ENCODE data around the gene KHDC1L. TPM values are rescaled to one million over a fixed set of nuclear protein-coding genes. Genes with fewer than 3 reads are reported as not detected.

Gene KHDC1L
- polyA plus RNA-seq, 2 of the 4 experiments (the other 2 are of a cell fraction): 0.31 to 0.49 TPM

- Histone ChIP-seq H3K4me1 (no peaks in the 10 kb centered on the region), H3K9me3 (no peaks in the 10 kb centered on the region), H3K4me3 (no peak overlapping the region), H3K27ac (no peak overlapping the region), H3K4me2 (no peak overlapping the region)
- DNase-seq (ENCODE audit: low read depth in 1 of 2, low spot score in 1 of 2) (no peak), ATAC-seq (no peak), FAIRE-seq (no peak)
- WGBS (ENCODE audit: missing lambda C conversion rate): 90% methylated on average over 1 of the region's 1 CpG
- POLR2A ChIA-PET: no interaction called here
- TF ChIP-seq HMGXB4 (CRISPR knock-in tag; IDR thresholded peaks at IDR 0.05; ENCODE audit: borderline replicate concordance) (no peak), ZNF302 (CRISPR knock-in tag; IDR thresholded peaks at IDR 0.05) (no peak), ELK1 (IDR thresholded peaks at IDR 0.05; ENCODE audit: low read depth, low read length) (no peak), HOXB13 (CRISPR knock-in tag; IDR thresholded peaks at IDR 0.05; ENCODE audit: low read depth) (no peak), POLR2AphosphoS2 (conservative IDR thresholded peaks at IDR 0.05; ENCODE audit: low read length) (no peak), FOSL2 (IDR thresholded peaks at IDR 0.05) (no peak), FOSL2 (CRISPR knock-in tag; IDR thresholded peaks at IDR 0.05) (no peak), POLR2A (IDR thresholded peaks at IDR 0.05; ENCODE audit: low read length) (no peak), BCL3 (IDR thresholded peaks at IDR 0.05) (no peak), TFCP2L1 (CRISPR knock-in tag; IDR thresholded peaks at IDR 0.05) (no peak), SMC3 (IDR thresholded peaks at IDR 0.05) (no peak), ZSCAN20 (CRISPR knock-in tag; IDR thresholded peaks at IDR 0.05) (no peak), NFE2L2 (conservative IDR thresholded peaks at IDR 0.05; ENCODE audit: low read length) (no peak), KDM5A (IDR thresholded peaks at IDR 0.05) (no peak), GATA3 (IDR thresholded peaks at IDR 0.05; ENCODE audit: borderline replicate concordance) (no peak), BHLHE40 (IDR thresholded peaks at IDR 0.05; ENCODE audit: low read depth, low read length) (no peak), RFX5 (IDR thresholded peaks at IDR 0.05) (no peak), RARB (CRISPR knock-in tag; IDR thresholded peaks at IDR 0.05) (no peak)
- CTCF ChIA-PET: no interaction called here
These were observed 22.2 kb downstream of the KHDC1L start for GRCh38 chr6:73203098-73203497.

- ATAC-seq: no peak
- Histone ChIP-seq H3K4me3 (no peak overlapping the region), H3K9me3 (no peaks in the 10 kb centered on the region), H3K4me2 (no peak overlapping the region), H3K27ac (no peak overlapping the region), H3K4me1 (no peaks in the 10 kb centered on the region)
- ChIA-PET POLR2A (no interaction called here), CTCF (no interaction called here)
- DNase-seq (ENCODE audit: low read depth in 1 of 2, low spot score in 1 of 2): no peak
- no peak for FAIRE-seq
- 64% methylated on average over 4 of the region's 4 CpGs for WGBS (ENCODE audit: missing lambda C conversion rate)
- TF ChIP-seq HDAC2 (IDR thresholded peaks at IDR 0.05) (no peak), HOXB13 (CRISPR knock-in tag; IDR thresholded peaks at IDR 0.05; ENCODE audit: low read depth) (no peak), ATOH8 (CRISPR knock-in tag; IDR thresholded peaks at IDR 0.05; ENCODE audit: low read depth) (no peak), CHD2 (IDR thresholded peaks at IDR 0.05; ENCODE audit: low read length, partially characterized antibody) (no peak), KDM1A (IDR thresholded peaks at IDR 0.05; ENCODE audit: low read depth) (no peak), USF2 (IDR thresholded peaks at IDR 0.05) (no peak), EHMT2 (IDR thresholded peaks at IDR 0.05; ENCODE audit: low read depth) (no peak), ZSCAN20 (CRISPR knock-in tag; IDR thresholded peaks at IDR 0.05) (no peak), CBX8 (IDR thresholded peaks at IDR 0.05) (no peak)
These were observed 24.6 kb downstream of the KHDC1L start for GRCh38 chr6:73200735-73201134.

Measured in A549 (cell line).